Immature natural killer cell (primary cell): ENCODE results near the gene GABBR2. TPM values are rescaled to one million over a fixed set of nuclear protein-coding genes. Genes with fewer than 3 reads are reported as not detected.

Experiments used
- DNase-seq, 3 donors: peaks; one replicate each; pipeline ENCODE4 v3.0.0; 2022; ENCODE audit warnings: mixed read lengths in 1 of 3
- H3K27ac Mint-ChIP-seq, 6 donors: one replicate each; pipeline ENCODE4 v1.8.0; 2020; ENCODE audit warnings: mixed read lengths in 6 of 6, mild to moderate bottlenecking in 5 of 6, inconsistent platforms in 4 of 6, moderate library complexity in 3 of 6
- H3K27me3 Mint-ChIP-seq, 3 donors: one replicate each; pipeline ENCODE4 v1.8.0; 2020 to 2021; ENCODE audit warnings: low read depth in 3 of 3, mild to moderate bottlenecking in 3 of 3, mixed read lengths in 3 of 3, moderate library complexity in 3 of 3, inconsistent platforms in 1 of 3
- H3K36me3 Mint-ChIP-seq, 3 donors: one replicate each; pipeline ENCODE4 v1.8.0; 2020; ENCODE audit warnings: mixed read lengths in 3 of 3, inconsistent platforms in 2 of 3, mild to moderate bottlenecking in 2 of 3
- H3K4me1 Mint-ChIP-seq, 2 donors: one replicate each; pipeline ENCODE4 v1.8.0; 2020; ENCODE audit warnings: inconsistent platforms in 2 of 2, mild to moderate bottlenecking in 2 of 2, mixed read lengths in 2 of 2, moderate library complexity in 1 of 2
- H3K4me3 Mint-ChIP-seq, 5 donors: one replicate each; pipeline ENCODE4 v1.8.0; 2020; ENCODE audit warnings: mild to moderate bottlenecking in 5 of 5, mixed read lengths in 5 of 5, inconsistent platforms in 3 of 5, moderate library complexity in 3 of 5
- H3K9me3 Mint-ChIP-seq, 6 donors: one replicate each; pipeline ENCODE4 v1.8.0; 2020; ENCODE audit warnings: mild to moderate bottlenecking in 6 of 6, mixed read lengths in 6 of 6, inconsistent platforms in 4 of 6, moderate library complexity in 3 of 6
- polyA plus RNA-seq, 3 donors: library from polyadenylated mRNA; unstranded; fragments of 300-500 nt; fragmentation: Illumina TruSeq; gene quantifications; one replicate each; pipeline ENCODE4 v1.2.3, GENCODE V29; 2021

GABBR2 gene
- polyA plus RNA-seq, 3 donors from 2014 or later: not detected

DNA sequence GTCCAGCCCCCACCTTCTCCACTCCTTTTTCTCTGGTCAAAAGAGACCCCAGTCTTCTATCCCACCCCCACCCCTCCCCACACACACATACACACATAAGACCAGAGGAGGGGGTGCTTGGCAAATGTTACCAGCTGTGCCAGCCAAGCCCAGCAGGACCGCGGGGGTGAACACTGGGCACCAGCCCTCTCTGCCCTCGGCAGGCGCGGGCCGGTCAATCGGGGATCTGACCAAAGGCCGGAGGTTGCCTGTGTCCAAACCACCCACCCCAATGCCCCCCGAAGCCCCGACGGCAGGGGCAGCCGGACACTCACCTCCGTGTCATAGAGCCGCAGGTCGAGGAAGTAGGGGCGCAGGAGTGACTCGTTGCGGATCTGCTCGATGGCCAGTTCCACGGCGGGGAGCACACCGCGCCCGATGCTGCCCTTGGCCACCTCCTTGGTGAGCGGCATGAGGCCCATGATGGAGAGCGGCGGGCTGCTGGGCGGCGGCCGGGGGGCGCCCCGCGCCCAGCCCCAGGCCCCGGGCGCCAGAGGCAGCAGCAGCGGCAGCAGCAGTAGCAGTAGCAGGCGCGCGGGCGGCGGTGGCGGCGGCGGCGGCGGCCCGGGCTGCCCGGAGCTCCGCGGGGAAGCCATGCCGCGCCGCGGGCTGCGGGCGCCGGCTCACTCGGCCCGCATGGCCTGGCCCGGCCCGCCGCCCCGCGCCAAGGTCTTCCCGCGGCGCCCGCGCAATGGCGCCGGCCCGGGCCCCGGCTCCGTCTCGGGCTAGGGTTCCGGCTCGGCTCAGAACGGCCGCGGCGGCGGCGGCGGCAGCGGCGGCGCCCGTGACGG is 417 bp downstream of the GABBR2 start:
- peaks cover 13 to 22% (median 18%) of the 10 kb centered on the region in 3 donors for H3K27me3 Mint-ChIP-seq
- H3K9me3 Mint-ChIP-seq: peaks cover 0 to 3% (median 0%) of the 10 kb centered on the region in 6 donors
- peaks cover 2 to 5% of the 10 kb centered on the region in 2 donors for H3K4me1 Mint-ChIP-seq
- no peak for DNase-seq
- peaks cover 0 to 4% (median 0%) of the 10 kb centered on the region in 3 donors for H3K36me3 Mint-ChIP-seq
- H3K27ac Mint-ChIP-seq: no peak overlapping the region
- H3K4me3 Mint-ChIP-seq: no peak overlapping the region

DNA sequence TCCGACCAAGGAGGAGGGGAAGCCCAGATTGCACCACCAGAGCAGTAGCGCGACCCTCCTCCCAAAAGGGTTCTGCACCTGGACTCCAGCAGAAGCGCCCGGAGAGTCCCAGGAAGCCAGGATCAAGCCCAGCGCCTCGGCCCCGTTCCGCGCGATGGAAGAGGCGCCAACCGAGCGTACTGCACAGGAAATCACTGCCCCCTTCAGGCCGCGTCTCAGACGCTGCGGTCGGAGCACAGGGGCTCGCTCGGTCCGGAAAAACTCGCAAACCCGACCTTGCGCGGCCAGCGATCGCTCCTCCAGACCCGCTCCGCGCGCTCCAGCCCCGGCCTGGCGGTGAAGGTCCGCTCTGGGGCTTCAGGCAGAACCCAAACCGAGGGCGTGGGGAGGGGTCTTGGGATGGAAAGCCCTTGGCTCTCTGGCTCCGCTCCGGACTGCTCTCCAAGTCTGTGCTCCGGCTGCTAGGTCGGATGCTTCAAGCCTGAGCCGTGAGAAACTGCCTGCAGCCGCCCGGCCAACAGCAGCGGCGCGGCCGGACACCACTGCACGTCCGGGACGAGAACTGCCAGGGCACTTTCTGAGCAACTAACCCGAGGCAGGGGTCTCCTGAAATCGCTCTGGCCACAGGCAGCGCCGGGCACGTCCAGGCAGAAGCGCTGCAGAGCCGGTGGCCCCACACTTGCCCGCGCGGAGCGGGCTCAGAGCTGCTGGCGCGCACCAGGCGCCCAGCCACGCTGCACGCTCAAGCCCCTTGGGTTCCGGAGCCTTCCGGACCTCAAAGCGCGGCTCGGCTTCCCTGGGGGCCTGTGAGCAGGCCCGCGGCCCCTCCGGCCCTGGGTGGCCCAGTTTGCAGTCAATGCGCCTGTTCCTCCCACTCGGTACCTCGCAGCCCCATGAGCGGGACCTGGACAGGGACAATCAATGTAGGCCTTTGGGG is 1.3 kb downstream of the GABBR2 start:
- Mint-ChIP-seq H3K9me3 (peaks cover 0 to 3% (median 0%) of the 10 kb centered on the region in 6 donors), H3K4me3 (no peak overlapping the region), H3K27me3 (peaks cover 13 to 22% (median 16%) of the 10 kb centered on the region in 3 donors), H3K27ac (no peak overlapping the region), H3K36me3 (peaks cover 0 to 4% (median 0%) of the 10 kb centered on the region in 3 donors), H3K4me1 (peaks cover 2 to 5% of the 10 kb centered on the region in 2 donors)
- no peak for DNase-seq

DNA sequence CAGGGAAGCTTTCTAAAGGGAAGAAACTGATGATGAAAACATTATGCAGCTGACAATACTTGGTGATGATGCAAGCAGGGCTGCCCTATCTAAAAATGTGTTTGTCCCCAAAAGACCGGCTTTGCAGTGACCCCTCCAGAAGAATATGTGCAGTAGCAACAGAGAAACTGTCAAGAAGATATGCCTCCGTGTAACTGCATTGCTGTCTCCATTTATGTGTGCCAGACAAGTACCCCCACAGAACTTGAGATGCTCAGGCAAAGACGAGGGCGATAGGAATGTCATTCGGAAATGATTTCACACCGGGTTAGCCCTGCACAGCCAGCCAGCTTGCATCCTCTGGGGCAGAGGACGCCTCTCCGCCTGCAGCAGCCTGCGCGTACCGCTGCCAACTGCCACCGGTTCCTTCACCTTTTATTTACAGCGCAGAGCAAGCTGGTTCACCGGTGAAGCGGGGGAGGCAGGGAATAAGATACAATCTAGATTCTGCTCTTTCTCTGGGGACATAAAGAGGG is 2.0 kb downstream of the GABBR2 start:
- no peak overlapping the region for H3K27ac Mint-ChIP-seq
- no peak overlapping the region for H3K4me3 Mint-ChIP-seq
- peaks cover 0 to 3% (median 0%) of the 10 kb centered on the region in 6 donors for H3K9me3 Mint-ChIP-seq
- no peak for DNase-seq
- H3K36me3 Mint-ChIP-seq: peaks cover 0 to 4% (median 0%) of the 10 kb centered on the region in 3 donors
- peaks cover 2 to 5% of the 10 kb centered on the region in 2 donors for H3K4me1 Mint-ChIP-seq
- H3K27me3 Mint-ChIP-seq: peaks cover 12 to 19% (median 15%) of the 10 kb centered on the region in 3 donors

DNA sequence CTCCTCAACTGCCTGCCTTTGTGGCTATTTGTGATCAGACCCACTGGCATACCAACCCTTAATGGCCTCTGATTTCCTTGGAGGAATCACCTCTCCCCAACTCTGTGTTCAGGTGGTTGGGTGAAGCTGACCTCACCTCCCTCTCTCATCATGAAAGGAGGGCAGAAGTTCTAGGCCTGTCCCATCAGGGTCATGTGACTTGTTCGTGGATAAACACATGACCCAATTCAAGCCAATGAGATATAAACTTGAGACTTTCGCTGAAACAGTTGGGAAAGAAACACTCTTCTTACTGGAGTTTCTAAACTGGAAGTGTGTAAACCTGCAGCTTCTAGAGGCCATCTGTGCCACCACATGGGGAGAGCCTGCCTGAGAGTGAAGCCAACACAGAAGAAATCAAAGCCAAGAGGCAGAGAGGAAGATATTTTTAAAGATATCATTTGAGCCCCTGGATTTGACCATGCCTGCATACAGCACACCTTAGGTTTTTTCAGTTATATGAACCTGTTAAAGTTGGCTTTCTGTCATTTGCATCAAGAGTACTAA is 5.8 kb downstream of the GABBR2 start:
- Mint-ChIP-seq H3K9me3 (peaks cover 0 to 3% (median 0%) of the 10 kb centered on the region in 6 donors), H3K4me1 (peaks cover 2 to 5% of the 10 kb centered on the region in 2 donors), H3K27ac (no peak overlapping the region), H3K4me3 (no peak overlapping the region), H3K36me3 (peaks cover 0 to 4% (median 0%) of the 10 kb centered on the region in 3 donors), H3K27me3 (peaks cover 5 to 13% (median 13%) of the 10 kb centered on the region in 3 donors)
- no peak for DNase-seq

DNA sequence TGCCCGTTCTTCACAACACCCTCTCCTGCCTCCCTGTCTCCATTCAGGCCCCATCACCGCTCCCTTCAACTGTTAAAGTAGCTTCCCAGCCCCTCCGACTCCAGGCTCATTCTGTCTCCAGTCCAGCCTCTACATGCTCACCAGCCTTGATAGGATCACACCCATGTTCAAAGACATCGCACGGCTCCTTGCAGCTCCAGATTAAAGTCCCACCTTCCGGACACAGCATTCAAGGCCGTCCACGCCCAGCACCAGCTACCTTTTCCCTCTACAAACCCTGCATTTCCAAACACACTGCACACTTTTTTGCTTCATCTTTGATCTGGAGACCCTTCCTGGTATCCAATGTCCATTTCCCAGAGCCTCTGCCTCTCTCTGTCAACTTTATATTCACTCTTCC is 6.4 kb downstream of the GABBR2 start:
- Mint-ChIP-seq H3K27me3 (peaks cover 5 to 14% (median 13%) of the 10 kb centered on the region in 3 donors), H3K9me3 (peaks cover 0 to 3% (median 0%) of the 10 kb centered on the region in 6 donors), H3K4me1 (peaks cover 2 to 5% of the 10 kb centered on the region in 2 donors), H3K27ac (no peak overlapping the region), H3K4me3 (no peak overlapping the region), H3K36me3 (peaks cover 0 to 4% (median 0%) of the 10 kb centered on the region in 3 donors)
- no peak for DNase-seq

DNA sequence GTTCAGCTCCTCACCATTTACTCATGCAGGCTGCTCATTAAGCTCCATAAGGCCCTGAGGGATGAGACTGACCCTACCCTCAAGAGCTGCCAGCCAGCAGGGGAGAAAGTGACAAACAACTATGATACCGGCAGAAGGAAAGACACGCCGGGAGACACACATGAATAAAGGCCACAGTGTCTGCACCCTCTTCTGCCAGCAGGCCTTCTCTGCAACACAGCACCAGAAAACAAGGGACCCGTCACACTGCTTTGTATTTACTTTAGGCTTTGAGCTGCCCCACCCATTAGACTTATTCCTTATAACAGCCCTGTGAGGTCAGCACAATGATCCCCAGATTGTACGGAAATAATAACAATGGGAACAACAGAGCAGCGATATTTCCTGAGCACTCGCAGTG is 7.2 kb downstream of the GABBR2 start:
- Mint-ChIP-seq H3K4me3 (no peak overlapping the region), H3K4me1 (peaks cover under 1 to 2% of the 10 kb centered on the region in 2 donors), H3K36me3 (peaks cover 0 to 2% (median 0%) of the 10 kb centered on the region in 3 donors)

DNA sequence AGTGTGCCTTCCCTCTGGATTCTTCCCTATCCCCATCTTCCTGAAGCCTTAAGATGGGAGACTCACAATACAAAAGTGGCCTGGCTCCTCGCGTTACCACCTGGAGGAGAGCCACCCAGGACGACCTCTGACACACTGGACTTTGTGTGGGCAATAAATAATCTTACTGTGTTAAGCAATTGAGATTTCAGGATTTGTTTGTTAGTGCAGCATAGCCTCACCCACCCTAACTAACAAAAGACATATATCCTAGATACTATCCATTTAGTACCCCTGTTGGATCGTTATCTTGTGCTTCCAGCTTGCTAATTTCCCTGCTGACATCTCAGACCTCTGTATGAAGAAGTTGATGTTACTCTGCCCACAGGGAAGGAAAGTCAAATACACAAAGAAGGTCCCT is 7.9 kb downstream of the GABBR2 start:
- Mint-ChIP-seq H3K36me3 (no peaks in the 10 kb centered on the region), H3K27me3 (peaks cover 8 to 16% (median 8%) of the 10 kb centered on the region in 3 donors), H3K4me3 (no peak overlapping the region), H3K4me1 (no peaks in the 10 kb centered on the region), H3K9me3 (no peaks in the 10 kb centered on the region), H3K27ac (no peak overlapping the region)
- DNase-seq: no peak

More for the DNA sequence above, 7.2 kb downstream of the GABBR2 start:
- no peak for DNase-seq
- Mint-ChIP-seq H3K27ac (no peak overlapping the region), H3K9me3 (peaks cover 0 to under 1% (median 0%) of the 10 kb centered on the region in 6 donors), H3K27me3 (peaks cover 5 to 15% (median 13%) of the 10 kb centered on the region in 3 donors)

DNA sequence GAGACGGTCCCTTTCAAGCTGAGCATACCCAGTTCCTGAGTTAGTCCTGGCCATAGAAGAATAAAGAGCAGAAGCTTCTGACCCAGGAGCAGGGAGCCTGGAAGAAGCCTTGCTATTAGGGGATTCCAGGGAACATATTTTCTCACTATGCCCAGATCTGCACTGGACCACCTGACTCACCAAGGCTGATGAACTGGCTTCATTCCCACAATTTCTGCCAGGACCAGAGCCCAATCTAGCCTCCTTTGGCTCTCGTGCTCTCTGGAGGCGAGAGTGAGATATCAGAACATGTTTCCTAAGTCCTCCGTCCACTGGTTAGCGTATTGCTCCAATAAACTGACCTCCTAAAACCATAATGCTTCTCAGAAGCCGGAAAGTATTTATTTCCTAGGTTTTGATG is 9.9 kb downstream of the GABBR2 start:
- Mint-ChIP-seq H3K27ac (no peak overlapping the region), H3K36me3 (no peaks in the 10 kb centered on the region), H3K4me1 (no peaks in the 10 kb centered on the region), H3K27me3 (peaks cover 4 to 22% (median 9%) of the 10 kb centered on the region in 3 donors), H3K9me3 (no peaks in the 10 kb centered on the region), H3K4me3 (no peak overlapping the region)
- no peak for DNase-seq

DNA sequence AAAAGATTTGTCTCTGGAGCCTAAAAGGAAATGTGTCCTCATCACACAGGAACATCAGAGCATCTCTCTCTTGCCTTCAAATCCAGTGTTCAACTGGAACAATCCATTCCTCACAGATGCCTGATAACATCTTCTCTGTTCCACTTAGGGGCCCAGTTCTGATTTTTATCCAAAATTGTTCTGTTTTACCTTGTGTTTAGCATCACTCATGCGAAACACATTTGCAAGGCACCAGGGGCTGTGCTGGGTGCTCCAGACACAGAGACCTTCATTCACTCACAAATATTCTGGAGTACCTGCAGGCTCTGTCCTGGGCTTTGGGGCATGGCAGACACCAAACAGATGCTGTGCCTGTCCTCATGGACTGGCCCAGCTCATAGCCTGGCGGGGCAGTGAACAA is 13.8 kb downstream of the GABBR2 start:
- peaks cover 2 to 17% (median 4%) of the 10 kb centered on the region in 3 donors for H3K27me3 Mint-ChIP-seq

DNA sequence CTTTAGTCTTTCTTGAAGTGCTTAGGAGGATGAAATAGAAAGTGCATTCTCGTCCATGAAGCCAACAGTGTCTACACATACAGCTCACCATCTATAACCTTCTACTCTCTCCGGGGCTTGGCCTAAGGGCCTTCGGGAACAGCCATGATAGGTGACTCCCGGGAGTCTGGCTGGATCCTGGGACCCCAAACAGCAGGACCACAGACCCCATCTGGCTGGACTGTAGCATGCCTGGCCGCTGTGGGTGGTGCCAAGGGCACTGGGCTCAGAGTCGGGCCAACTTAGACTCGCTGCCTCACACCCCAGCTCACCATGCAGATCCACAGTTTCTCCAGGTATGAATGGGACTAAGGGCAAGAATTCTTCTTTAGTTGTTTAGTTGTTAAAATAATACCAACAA is 16.3 kb downstream of the GABBR2 start:
- no peak for DNase-seq
- Mint-ChIP-seq H3K27me3 (peaks cover 2 to 13% (median 4%) of the 10 kb centered on the region in 3 donors), H3K36me3 (no peaks in the 10 kb centered on the region), H3K9me3 (no peaks in the 10 kb centered on the region), H3K4me3 (no peak overlapping the region), H3K27ac (no peak overlapping the region), H3K4me1 (no peaks in the 10 kb centered on the region)

More for the DNA sequence above, 13.8 kb downstream of the GABBR2 start:
- Mint-ChIP-seq H3K9me3 (no peaks in the 10 kb centered on the region), H3K27ac (no peak overlapping the region), H3K4me1 (no peaks in the 10 kb centered on the region), H3K36me3 (no peaks in the 10 kb centered on the region), H3K4me3 (no peak overlapping the region)
- no peak for DNase-seq

DNA sequence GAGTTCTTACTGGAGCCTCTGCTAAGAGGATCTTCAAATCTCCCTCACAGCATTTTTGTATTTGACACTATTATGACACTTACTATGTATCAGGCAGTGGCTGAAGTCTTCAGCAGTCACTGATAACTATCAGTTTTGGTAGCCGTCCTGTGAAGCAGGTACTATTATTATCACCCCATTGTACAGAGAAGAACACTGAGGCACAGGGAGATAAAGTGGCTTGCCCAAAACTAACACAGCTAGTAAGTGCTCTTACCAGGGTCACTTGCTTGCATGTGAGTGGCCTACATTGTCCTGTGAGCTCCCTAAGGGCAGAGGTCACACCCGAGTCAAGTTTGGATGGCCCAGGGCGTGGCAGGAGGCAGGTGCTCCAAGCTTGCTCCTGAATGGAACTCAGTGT is 16.8 kb downstream of the GABBR2 start:
- DNase-seq: no peak
- H3K9me3 Mint-ChIP-seq: no peaks in the 10 kb centered on the region
- peaks cover 2 to 13% (median 4%) of the 10 kb centered on the region in 3 donors for H3K27me3 Mint-ChIP-seq
- no peak overlapping the region for H3K27ac Mint-ChIP-seq
- no peaks in the 10 kb centered on the region for H3K36me3 Mint-ChIP-seq
- no peaks in the 10 kb centered on the region for H3K4me1 Mint-ChIP-seq
- no peak overlapping the region for H3K4me3 Mint-ChIP-seq

DNA sequence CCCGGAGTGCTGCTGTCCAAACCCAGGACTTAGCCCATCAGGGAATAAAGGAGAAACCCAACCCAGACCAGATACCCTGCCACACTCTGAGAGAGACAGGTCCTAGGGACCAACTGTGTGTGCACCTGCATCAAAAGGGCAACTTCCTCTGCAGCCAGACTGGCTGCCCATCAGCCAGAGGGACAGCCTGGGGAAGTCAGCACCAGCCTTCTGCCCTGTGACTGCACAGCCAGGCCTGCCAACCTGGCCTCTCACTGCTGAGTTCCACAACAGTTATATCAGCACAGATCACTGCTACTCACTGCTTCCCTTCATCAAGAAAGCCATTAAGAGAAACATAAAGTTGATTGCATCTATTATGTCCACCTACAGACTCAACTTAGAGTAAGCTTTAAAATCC is 18.0 kb downstream of the GABBR2 start:
- Mint-ChIP-seq H3K4me3 (no peak overlapping the region), H3K9me3 (no peaks in the 10 kb centered on the region), H3K4me1 (no peaks in the 10 kb centered on the region), H3K36me3 (no peaks in the 10 kb centered on the region), H3K27ac (no peak overlapping the region), H3K27me3 (peaks cover 0 to 8% (median 2%) of the 10 kb centered on the region in 3 donors)
- DNase-seq: no peak

DNA sequence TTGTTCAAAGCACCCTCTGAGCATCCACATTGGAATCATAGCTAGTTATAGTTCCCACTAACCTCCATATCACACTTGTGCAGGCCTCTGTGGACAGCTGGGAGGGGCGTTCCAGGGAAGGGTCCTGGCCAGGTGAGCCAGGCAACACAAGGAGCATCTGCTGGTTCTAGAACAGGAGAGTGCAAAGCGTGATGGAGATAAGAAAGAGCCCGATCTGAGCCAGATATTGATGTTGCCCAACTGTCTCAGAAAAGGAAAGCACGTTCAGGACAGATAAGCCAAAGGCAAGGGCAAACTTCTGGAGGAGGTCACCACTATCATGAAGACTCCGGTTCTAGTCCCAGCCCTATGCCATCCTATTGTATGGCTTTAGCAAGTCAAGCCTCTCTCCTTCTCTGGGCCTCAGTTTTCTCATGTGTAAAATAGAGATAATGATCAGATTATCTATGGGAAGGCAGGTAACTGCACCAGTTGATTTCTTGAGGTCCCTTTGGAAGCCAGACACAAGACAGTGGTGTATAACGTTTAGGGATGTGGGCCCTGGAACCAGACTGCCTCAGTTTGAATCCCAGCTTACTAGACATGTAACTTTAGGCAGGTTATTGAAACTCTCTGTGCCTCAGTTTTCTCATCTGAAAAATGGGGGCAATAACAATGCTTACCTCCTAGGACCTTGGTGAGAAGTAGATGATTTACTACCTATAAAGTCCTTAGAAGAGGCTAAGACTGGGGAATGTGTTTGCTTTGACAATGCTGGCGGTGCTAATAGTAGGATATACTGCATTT is 19.8 kb downstream of the GABBR2 start:
- H3K9me3 Mint-ChIP-seq: no peaks in the 10 kb centered on the region
- no peaks in the 10 kb centered on the region for H3K4me1 Mint-ChIP-seq
- no peak overlapping the region for H3K4me3 Mint-ChIP-seq
- no peaks in the 10 kb centered on the region for H3K36me3 Mint-ChIP-seq
- H3K27me3 Mint-ChIP-seq: peaks cover 0 to 2% (median 0%) of the 10 kb centered on the region in 3 donors
- no peak for DNase-seq
- H3K27ac Mint-ChIP-seq: no peak overlapping the region
